ENCODE data around the gene MBD6. TPM values are rescaled to one million over a fixed set of nuclear protein-coding genes. Genes with fewer than 3 reads are reported as not detected.

The MBD6 gene
- total RNA-seq, 3 donors from 2014 or later = 116 to 137 (median 120) TPM

- intact Hi-C loops (cut with DNase I, micrococcal nuclease) = no loop called here
- Histone ChIP-seq H3K4me3 (no peak overlapping the region), H3K4me1 (ENCODE audit: low read depth) (peaks cover 17% of the 10 kb centered on the region), H3K36me3 (ENCODE audit: low read depth) (no peaks in the 10 kb centered on the region), H3K9me3 (no peaks in the 10 kb centered on the region)
- DNase-seq = no peak
- ATAC-seq = no peak
- TF ChIP-seq CTCF (IDR thresholded peaks at IDR 0.05) = no peak
Measured at GRCh38 chr12:57536597-57536942, 13.9 kb downstream of the MBD6 start.

- no peak for TF ChIP-seq CTCF (IDR thresholded peaks at IDR 0.05)
- Histone ChIP-seq H3K36me3 (ENCODE audit: low read depth) (no peaks in the 10 kb centered on the region), H3K9me3 (no peaks in the 10 kb centered on the region), H3K4me1 (ENCODE audit: low read depth) (peaks cover 23% of the 10 kb centered on the region), H3K4me3 (no peak overlapping the region)
- intact Hi-C loops (cut with DNase I, micrococcal nuclease) = no loop called here
- DNase-seq (no peak), ATAC-seq (no peak)
Measured at GRCh38 chr12:57539134-57539768, 16.6 kb downstream of the MBD6 start.

DNA sequence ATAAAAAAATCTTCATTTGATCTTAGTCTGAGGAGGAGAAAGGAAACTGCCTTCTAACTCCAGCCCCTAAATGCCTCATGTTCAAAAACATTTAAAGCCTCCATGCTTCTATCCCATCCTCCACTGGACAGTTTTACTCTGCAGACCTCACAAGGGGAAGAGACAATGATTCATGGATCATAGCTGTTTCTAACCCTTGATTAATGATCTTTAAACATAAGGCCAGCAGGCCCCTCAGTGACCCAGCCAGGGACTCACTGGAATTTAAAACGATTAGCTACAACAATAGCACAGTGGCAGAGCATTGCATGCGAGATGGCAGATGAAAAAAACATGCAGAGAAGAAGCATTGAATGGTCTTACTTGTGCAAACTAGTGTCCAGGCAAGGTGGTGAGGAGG is 18.4 kb downstream of the MBD6 start:
- Histone ChIP-seq H3K9me3 (no peaks in the 10 kb centered on the region), H3K36me3 (ENCODE audit: low read depth) (no peaks in the 10 kb centered on the region), H3K4me3 (no peak overlapping the region), H3K4me1 (ENCODE audit: low read depth) (peaks cover 23% of the 10 kb centered on the region)
- no peak for TF ChIP-seq CTCF (IDR thresholded peaks at IDR 0.05)
- ATAC-seq (no peak), DNase-seq (no peak)
- intact Hi-C loops (cut with DNase I, micrococcal nuclease) = no loop called here

DNA sequence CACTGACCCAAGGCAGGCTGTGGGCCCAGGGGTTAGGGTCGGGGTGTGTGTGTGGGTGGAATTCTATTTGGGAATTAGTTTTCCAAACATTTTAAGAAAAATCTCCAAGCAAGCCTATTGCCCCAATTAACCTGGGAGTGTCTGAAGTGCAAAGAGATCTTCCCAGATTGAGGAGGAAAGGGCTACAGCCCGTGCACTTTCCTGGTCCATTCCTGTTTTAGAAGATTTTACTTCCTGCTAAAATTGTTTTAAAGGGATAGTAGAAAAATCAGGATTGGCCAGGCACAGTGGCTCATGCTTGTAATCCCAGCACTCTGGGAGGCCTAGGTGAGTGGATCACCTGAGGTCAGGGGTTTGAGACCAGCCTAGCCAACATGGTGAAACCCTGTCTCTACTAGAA is 19.1 kb downstream of the MBD6 start:
- Histone ChIP-seq H3K9me3 (no peaks in the 10 kb centered on the region), H3K4me1 (ENCODE audit: low read depth) (peaks cover 20% of the 10 kb centered on the region), H3K36me3 (ENCODE audit: low read depth) (no peaks in the 10 kb centered on the region), H3K4me3 (no peak overlapping the region)
- DNase-seq (no peak), ATAC-seq (peak; percentile 62)
- no peak for TF ChIP-seq CTCF (IDR thresholded peaks at IDR 0.05)
- intact Hi-C loops (cut with DNase I, micrococcal nuclease) = no loop called here

GRCh38 chr12:57543581-57543980 is 21.0 kb downstream of the MBD6 start:
- ATAC-seq = no peak
- intact Hi-C loops (cut with DNase I, micrococcal nuclease) = no loop called here

More at GRCh38 chr12:57543581-57543980, 21.0 kb downstream of the MBD6 start:
- Histone ChIP-seq H3K4me1 (ENCODE audit: low read depth) (peaks cover 18% of the 10 kb centered on the region), H3K36me3 (ENCODE audit: low read depth) (peaks cover 3% of the 10 kb centered on the region), H3K9me3 (no peaks in the 10 kb centered on the region), H3K4me3 (no peak overlapping the region)
- TF ChIP-seq CTCF (IDR thresholded peaks at IDR 0.05) = no peak
- DNase-seq = no peak
